Astrocyte of the cerebellum (primary cell): Measurements from ENCODE around the gene AGBL4.
"Not testable (repeated sequence)": the region's sequence is repeated elsewhere in the genome, so short reads cannot be mapped to it uniquely, and the experiment has no call there.

Experiments used
- DNase-seq: peaks from one replicate; pipeline ENCODE4 v3.0.0-alpha.2; 2011; ENCODE audit warnings: low read depth
- H3K4me3 ChIP-seq: 2 replicates; pipeline ENCODE4 v1.5.1; 2011; ENCODE audit warnings: mild to moderate bottlenecking, low read depth, low read length, moderate library complexity
- CTCF ChIP-seq: IDR thresholded peaks from 2 replicates; pipeline ENCODE4 v1.5.1; 2012; ENCODE audit warnings: low read length, low read depth, moderate library complexity, mild to moderate bottlenecking; ENCODE audit errors: missing control alignments
- in situ Hi-C: cut with HindIII; loops from 2 replicates; pipeline ENCODE4 v1.10.0; 2017; ENCODE audit warnings: low sequenced_read_pairs

The AGBL4 gene

GRCh38 chr1:50027794-50028193, 4.0 kb upstream of the AGBL4 start:
- in situ Hi-C loops: no loop called here

GRCh38 chr1:49995734-49996133, 28.0 kb downstream of the AGBL4 start:
- no peak for DNase-seq
- H3K4me3 ChIP-seq: no peak overlapping the region
- TF ChIP-seq CTCF: no peak
- in situ Hi-C loops: no loop called here

More at GRCh38 chr1:50027794-50028193, 4.0 kb upstream of the AGBL4 start:
- no peak overlapping the region for H3K4me3 ChIP-seq
- TF ChIP-seq CTCF: no peak
- no peak for DNase-seq

DNA sequence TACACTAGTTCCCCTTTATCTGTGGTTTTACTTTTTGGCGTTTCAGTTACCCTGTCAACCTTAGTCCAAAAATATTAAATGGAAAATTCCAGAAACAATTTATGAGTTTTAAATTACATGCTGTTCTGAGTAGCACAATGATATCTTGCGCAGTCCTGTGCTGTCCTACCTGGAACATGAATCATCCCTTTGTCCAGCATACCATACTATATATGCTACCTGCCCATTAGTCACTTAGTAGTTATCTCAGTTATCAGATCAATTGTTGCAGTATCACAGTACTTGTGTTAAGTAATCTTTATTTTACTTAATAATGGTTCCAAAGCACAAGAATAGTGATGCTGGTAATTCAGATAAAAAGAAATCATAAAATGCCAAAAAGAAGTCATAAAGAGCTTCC, 52.7 kb downstream of the AGBL4 start:
- in situ Hi-C loops: no loop called here
- no peak for DNase-seq
- H3K4me3 ChIP-seq: no peak overlapping the region
- no peak for TF ChIP-seq CTCF

DNA sequence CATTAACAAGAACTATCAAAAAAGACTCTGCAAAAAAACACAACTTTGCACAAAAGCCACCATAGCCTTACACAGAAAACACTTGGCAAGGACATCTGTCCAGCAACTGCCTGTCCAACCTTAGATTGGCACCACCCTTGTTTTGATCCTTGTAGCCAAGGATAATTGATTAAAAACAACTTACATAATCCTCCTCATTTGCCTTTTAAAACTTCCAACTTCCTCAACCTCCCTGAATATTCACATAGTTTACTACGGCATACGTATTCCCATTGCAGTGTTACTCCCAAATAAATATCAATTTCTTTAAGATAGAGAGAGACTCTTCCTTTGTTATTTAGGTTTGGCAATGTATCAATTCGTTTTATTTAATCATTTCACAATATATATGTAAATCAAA, 72.4 kb downstream of the AGBL4 start:
- TF ChIP-seq CTCF: no peak
- DNase-seq: no peak
- in situ Hi-C loops: no loop called here

DNA sequence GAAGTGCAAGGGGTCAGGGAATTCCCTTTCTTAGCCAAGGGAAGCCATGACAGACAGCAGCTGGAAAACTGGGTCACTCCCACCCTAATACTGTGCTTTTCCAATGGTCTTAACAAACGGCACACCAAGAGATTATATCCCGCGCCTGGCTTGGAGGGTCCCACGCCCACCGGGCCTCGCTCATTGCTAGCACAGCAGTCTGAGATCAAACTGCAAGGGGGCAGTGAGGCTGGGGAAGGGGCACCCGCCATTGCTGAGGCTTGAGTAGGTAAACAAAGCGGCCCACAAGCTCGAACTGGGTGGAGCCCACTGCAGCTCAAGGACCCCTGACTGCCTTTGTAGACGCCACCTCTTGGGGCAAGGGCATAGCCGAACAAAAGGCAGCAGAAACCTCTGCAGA, 108.5 kb downstream of the AGBL4 start:
- not testable (repeated sequence) for DNase-seq

More for the DNA sequence above, 72.4 kb downstream of the AGBL4 start:
- no peak overlapping the region for H3K4me3 ChIP-seq

DNA sequence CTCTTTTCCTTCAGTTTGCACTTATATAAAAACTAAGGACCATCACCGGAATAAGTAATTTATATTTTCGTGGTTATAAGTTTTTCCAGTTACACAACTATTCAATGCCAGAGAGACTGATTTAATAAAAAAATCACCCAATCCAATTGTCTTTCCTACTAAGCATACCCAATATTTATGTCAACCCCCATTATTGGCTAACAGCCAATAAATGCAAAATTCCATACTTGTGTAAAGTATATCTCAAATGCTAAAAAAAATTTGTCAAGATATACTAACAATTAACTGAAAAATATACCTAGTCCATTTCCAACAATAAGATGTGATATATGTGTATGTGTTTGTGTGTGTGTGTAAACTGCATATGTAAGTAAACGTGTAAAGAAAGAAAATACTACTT, 117.4 kb downstream of the AGBL4 start:
- no peak for DNase-seq
- H3K4me3 ChIP-seq: no peak overlapping the region
- in situ Hi-C loops: no loop called here
- TF ChIP-seq CTCF: no peak

More for the DNA sequence above, 108.5 kb downstream of the AGBL4 start:
- H3K4me3 ChIP-seq, in situ Hi-C loops: not testable (repeated sequence)

DNA sequence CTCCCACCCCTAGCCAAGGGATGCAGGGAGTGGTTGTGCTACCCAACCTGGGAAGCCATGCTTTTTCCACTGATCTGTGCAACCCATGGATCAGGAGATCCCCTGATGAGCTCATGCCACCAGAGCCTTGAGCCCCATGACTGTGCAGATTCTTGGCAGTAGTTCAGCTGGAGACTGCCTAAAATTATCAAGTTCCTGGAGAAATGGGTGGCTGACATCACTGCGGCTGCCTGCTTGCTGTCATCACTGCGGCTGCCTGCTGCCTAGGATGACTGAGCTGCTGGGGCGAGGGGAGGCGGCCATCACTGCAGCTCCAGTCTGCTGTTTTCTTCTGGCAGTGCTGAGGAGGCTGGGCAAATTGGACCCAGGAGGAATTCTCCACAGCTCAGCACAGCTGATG, 159.2 kb downstream of the AGBL4 start:
- H3K4me3 ChIP-seq: no peak overlapping the region
- no peak for DNase-seq
- in situ Hi-C loops: no loop called here
- no peak for TF ChIP-seq CTCF
